GM12878 (cell line): Measurements from ENCODE around the gene BBLN.
"Not testable (repeated sequence)": the region's sequence is repeated elsewhere in the genome, so short reads cannot be mapped to it uniquely, and the experiment has no call there.

Experiments
- CBFB ChIP-seq: IDR thresholded peaks from 2 replicates; pipeline ENCODE4 v1.6.1; 2016; ENCODE audit warnings: antibody characterized with exemption, low read depth
- CBX3 ChIP-seq: fragments of 200-600 bp; sonication (generic); IDR thresholded peaks from 2 replicates; pipeline ENCODE4 v1.6.1; 2016; ENCODE audit warnings: low read depth, borderline replicate concordance
- CREB1 ChIP-seq: IDR thresholded peaks from 2 replicates; pipeline ENCODE4 v1.6.1; 2012; ENCODE audit warnings: low read depth, mild to moderate bottlenecking, inconsistent platforms
- IRF4 ChIP-seq: IDR thresholded peaks from 2 replicates; pipeline ENCODE4 v1.6.1; 2011; ENCODE audit warnings: low read depth, low read length
- JUND ChIP-seq: IDR thresholded peaks from 2 replicates; pipeline ENCODE4 v1.6.1; 2012; ENCODE audit warnings: low read depth, mild to moderate bottlenecking, low read length, improper control_type of control experiment, moderate library complexity
- POLR2AphosphoS2 ChIP-seq: IDR thresholded peaks from 2 replicates; pipeline ENCODE4 v1.6.1; 2011; ENCODE audit warnings: low read depth, mild to moderate bottlenecking, low read length, improper control_type of control experiment, moderate library complexity
- TCF12 ChIP-seq: IDR thresholded peaks from 2 replicates; pipeline ENCODE4 v1.6.1; 2011; ENCODE audit warnings: low read depth, mild to moderate bottlenecking, low read length
- YY1 ChIP-seq: IDR thresholded peaks from 2 replicates; pipeline ENCODE4 v1.6.1; 2011; ENCODE audit warnings: low read depth, mild to moderate bottlenecking, low read length
- TF ChIP-seq, protein P1 (sequence below), 3 experiments: IDR thresholded peaks in 2 of 3; conservative IDR thresholded peaks in 1 of 3; 2 replicates each; pipeline ENCODE4 v1.5.1; 2011; ENCODE audit warnings: low read depth in 3 of 3, low read length in 3 of 3, mild to moderate bottlenecking in 3 of 3, control low read depth in 2 of 3, moderate library complexity in 2 of 3, inconsistent platforms in 1 of 3, mixed read lengths in 1 of 3; ENCODE audit not compliant: control insufficient read depth in 2 of 3, insufficient read depth in 1 of 3; ENCODE audit errors: extremely low read depth in 1 of 3

DNA sequence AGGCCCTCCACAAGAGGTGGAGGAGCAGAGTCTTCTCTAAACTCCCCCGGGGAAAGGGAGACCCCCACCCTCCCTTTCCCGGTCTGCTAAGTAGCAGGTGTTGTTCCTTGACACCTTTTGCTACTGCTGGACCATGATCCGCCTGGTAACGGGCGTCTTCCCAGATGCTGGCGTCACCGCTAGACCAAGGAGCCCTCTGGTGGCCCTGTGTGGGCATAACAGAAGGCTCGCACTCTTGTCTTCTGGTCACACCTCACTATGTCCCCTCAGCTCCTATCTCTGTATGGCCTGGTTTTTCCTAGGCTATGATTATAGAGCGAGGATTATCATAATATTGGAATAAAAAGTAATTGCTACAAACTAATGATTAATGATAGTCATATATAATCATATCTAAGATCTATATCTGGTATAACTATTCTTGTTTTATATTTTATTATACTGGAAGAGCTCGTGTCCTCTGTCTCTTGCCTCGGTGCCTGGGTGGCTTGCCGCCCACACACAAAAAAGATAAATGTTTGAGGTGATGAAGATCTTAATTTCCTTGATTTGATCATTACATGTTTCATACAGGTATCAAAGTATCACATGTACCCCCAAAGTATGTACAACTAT, 30.0 kb upstream of the BBLN start:
- not testable (repeated sequence) for TF ChIP-seq POLR2AphosphoS2, CBX3, JUND, TCF12, CREB1, IRF4, YY1, CBFB
- TF ChIP-seq, protein P1, sequence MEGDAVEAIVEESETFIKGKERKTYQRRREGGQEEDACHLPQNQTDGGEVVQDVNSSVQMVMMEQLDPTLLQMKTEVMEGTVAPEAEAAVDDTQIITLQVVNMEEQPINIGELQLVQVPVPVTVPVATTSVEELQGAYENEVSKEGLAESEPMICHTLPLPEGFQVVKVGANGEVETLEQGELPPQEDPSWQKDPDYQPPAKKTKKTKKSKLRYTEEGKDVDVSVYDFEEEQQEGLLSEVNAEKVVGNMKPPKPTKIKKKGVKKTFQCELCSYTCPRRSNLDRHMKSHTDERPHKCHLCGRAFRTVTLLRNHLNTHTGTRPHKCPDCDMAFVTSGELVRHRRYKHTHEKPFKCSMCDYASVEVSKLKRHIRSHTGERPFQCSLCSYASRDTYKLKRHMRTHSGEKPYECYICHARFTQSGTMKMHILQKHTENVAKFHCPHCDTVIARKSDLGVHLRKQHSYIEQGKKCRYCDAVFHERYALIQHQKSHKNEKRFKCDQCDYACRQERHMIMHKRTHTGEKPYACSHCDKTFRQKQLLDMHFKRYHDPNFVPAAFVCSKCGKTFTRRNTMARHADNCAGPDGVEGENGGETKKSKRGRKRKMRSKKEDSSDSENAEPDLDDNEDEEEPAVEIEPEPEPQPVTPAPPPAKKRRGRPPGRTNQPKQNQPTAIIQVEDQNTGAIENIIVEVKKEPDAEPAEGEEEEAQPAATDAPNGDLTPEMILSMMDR (IDR thresholded peaks at IDR 0.05 in 2 of 3, conservative IDR thresholded peaks at IDR 0.05 in 1 of 3; ENCODE audit: control insufficient read depth in 2 of 3, extremely low read depth in 1 of 3, insufficient read depth in 1 of 3, low read depth in 3 of 3, low read length in 3 of 3): not testable (repeated sequence)
